PC-9 (cell line): ENCODE measurements around the gene JHY. TPM values are rescaled to one million over a fixed set of nuclear protein-coding genes. Genes with fewer than 3 reads are reported as not detected.

Experiments
- BruUV-seq: library from RNA; stranded (reverse); fragments of 400-500 nt; replicated peaks from 2 replicates; lab custom pipeline; 2021; lab: Mats Ljungman, UMichigan
- CTCF ChIA-PET: fragments of 300-600 bp; sonication (Branson Sonifier 250); formaldehyde crosslinking; loops from one replicate; lab custom pipeline; 2022; ENCODE audit warnings: antibody characterized with exemption; lab: Charles Lee
- POLR2A ChIA-PET: fragments of 300-600 bp; sonication (Branson Sonifier 250); formaldehyde crosslinking; loops from one replicate; lab custom pipeline; 2022; ENCODE audit warnings: antibody characterized with exemption; ENCODE audit not compliant: unreplicated experiment; lab: Charles Lee
- DNase-seq, 2 experiments: peaks; one replicate each; pipeline versions ENCODE4 v3.0.0 to v3.0.0-alpha.2; 2015 to 2022; ENCODE audit warnings: mixed read lengths in 1 of 2
- H2AFZ ChIP-seq: fragments of 200-600 bp; sonication (generic); 2 replicates; pipeline ENCODE4 v1.8.1; 2017; ENCODE audit warnings: antibody characterized with exemption
- H3F3A ChIP-seq: fragments of 200-600 bp; sonication (generic); 2 replicates; pipeline ENCODE4 v1.8.1; 2017; ENCODE audit warnings: antibody characterized with exemption, mild to moderate bottlenecking, low read depth; ENCODE audit not compliant: insufficient read depth
- H3K27ac ChIP-seq: fragments of 200-600 bp; sonication (generic); 2 replicates; pipeline ENCODE4 v1.6.1; 2016; ENCODE audit warnings: mixed run types
- H3K27me3 ChIP-seq: fragments of 200-600 bp; sonication (generic); 2 replicates; pipeline ENCODE4 v1.6.1; 2016; ENCODE audit warnings: low read depth, mixed run types; ENCODE audit not compliant: insufficient read depth
- H3K36me3 ChIP-seq: fragments of 200-600 bp; sonication (generic); 2 replicates; pipeline ENCODE4 v1.6.1; 2016; ENCODE audit warnings: low read depth, mixed run types
- H3K4me1 ChIP-seq: fragments of 200-600 bp; sonication (generic); replicated peaks from 2 replicates; pipeline ENCODE4 v1.6.1; 2016; ENCODE audit warnings: mixed run types; ENCODE audit not compliant: insufficient read depth
- H3K4me2 ChIP-seq: fragments of 200-600 bp; sonication (generic); 2 replicates; pipeline ENCODE4 v1.6.1; 2017; ENCODE audit warnings: mixed run types
- H3K4me3 ChIP-seq: fragments of 200-600 bp; sonication (generic); 2 replicates; pipeline ENCODE4 v1.6.1; 2016; ENCODE audit warnings: mixed run types
- H3K79me2 ChIP-seq: fragments of 200-600 bp; sonication (generic); 2 replicates; pipeline ENCODE4 v1.6.1; 2017; ENCODE audit warnings: low read depth, mixed run types
- H3K9me2 ChIP-seq: fragments of 200-600 bp; sonication (generic); 2 replicates; pipeline ENCODE4 v1.8.1; 2017; ENCODE audit warnings: mild to moderate bottlenecking; ENCODE audit not compliant: insufficient read depth
- H3K9me3 ChIP-seq: fragments of 200-600 bp; sonication (generic); 2 replicates; pipeline ENCODE4 v1.8.1; 2016; ENCODE audit warnings: low read depth; ENCODE audit not compliant: insufficient read depth
- H4K20me1 ChIP-seq: fragments of 200-600 bp; sonication (generic); 2 replicates; pipeline ENCODE4 v1.8.1; 2017; ENCODE audit not compliant: insufficient read depth
- EZH2 ChIP-seq: fragments of 200-600 bp; sonication (generic); IDR thresholded peaks from 2 replicates; pipeline ENCODE4 v1.8.0; 2017; ENCODE audit warnings: antibody characterized with exemption, low read depth
- intact Hi-C: fragments of 100-400 bp; cut with micrococcal nuclease; formaldehyde crosslinking; loops from one replicate; pipeline ENCODE4 v1.10.0; 2022; ENCODE audit not compliant: unreplicated experiment
- total RNA-seq: library from RNA; stranded (reverse); gene quantifications from 2 replicates; pipeline ENCODE4 v1.2.3, GENCODE V29; 2021
- TF ChIP-seq, protein P1 (sequence below): fragments of 200-600 bp; sonication (generic); conservative IDR thresholded peaks from 2 replicates; pipeline ENCODE4 v1.6.1; 2017; ENCODE audit warnings: mixed run types, antibody characterized with exemption, mild to moderate bottlenecking, moderate library complexity

JHY gene
- total RNA-seq, 1 experiment from 2014 or later: 6.2 TPM

DNA sequence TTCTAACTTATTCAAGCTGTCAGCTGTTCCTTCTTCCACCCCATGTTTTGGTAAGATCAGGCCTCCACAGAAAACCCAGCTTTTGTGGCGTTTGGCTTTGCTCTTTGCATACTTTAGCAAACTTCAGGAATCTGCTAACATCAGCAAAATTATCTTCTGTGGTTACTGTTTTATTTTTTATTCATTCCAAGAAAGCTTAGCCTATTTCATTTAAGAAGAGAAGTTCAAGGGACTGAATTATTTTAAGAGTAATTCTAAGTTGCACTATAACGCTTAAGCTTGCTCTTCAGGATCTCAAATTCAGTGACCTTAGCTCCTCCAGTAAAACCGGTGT lies 1.1 kb downstream of the JHY start:
- Histone ChIP-seq H3K4me1 (peaks cover 11% of the 10 kb centered on the region), H3K36me3 (no peaks in the 10 kb centered on the region), H3K9me2 (no peaks in the 10 kb centered on the region), H4K20me1 (no peaks in the 10 kb centered on the region), H3F3A (peaks cover 10% of the 10 kb centered on the region; the same call in 1 of the 2 replicates), H3K79me2 (no peaks in the 10 kb centered on the region), H3K4me3 (peak overlapping the region; percentile 64), H3K9me3 (no peaks in the 10 kb centered on the region), H3K27ac (peak overlapping the region; percentile 71), H3K27me3 (no peaks in the 10 kb centered on the region), H2AFZ (peak overlapping the region; percentile 86), H3K4me2 (peak overlapping the region; percentile 82)
- DNase-seq: no peak
- ChIA-PET POLR2A (interaction anchor here (0.6 to 0.7 kb wide), 2 partner anchors 139 to 156 kb away, joined by 4 to 6 read pairs; no protein-coding TSS in a partner anchor), CTCF (interaction anchor here (0.6 to 1.1 kb wide), 5 partner anchors 18 to 255 kb away, joined by 3 to 6 read pairs (median 4); no protein-coding TSS in a partner anchor)
- intact Hi-C loops: no loop called here
- TF ChIP-seq, protein P1, sequence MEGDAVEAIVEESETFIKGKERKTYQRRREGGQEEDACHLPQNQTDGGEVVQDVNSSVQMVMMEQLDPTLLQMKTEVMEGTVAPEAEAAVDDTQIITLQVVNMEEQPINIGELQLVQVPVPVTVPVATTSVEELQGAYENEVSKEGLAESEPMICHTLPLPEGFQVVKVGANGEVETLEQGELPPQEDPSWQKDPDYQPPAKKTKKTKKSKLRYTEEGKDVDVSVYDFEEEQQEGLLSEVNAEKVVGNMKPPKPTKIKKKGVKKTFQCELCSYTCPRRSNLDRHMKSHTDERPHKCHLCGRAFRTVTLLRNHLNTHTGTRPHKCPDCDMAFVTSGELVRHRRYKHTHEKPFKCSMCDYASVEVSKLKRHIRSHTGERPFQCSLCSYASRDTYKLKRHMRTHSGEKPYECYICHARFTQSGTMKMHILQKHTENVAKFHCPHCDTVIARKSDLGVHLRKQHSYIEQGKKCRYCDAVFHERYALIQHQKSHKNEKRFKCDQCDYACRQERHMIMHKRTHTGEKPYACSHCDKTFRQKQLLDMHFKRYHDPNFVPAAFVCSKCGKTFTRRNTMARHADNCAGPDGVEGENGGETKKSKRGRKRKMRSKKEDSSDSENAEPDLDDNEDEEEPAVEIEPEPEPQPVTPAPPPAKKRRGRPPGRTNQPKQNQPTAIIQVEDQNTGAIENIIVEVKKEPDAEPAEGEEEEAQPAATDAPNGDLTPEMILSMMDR: no peak
- TF ChIP-seq EZH2: no peak
- no TSS peak for BruUV-seq

DNA sequence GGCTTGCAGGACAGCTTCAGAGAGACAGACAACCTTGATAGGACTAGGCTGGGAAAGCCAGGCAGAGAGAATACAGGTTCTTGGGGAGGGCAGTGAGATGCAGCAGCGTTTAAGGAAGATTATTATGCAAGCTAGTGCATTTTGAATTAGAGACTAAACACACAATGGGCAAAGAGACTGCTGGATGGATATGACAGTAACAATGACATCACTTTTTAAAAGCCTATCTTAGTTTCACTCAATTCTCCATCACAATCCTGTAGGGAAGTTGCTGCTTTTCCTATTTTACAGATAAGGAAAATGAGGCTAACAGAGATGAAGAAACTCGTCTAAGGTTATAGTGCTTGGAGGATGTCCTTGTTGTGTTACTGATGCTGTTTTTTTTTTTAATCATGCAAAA lies 5.6 kb downstream of the JHY start:
- Histone ChIP-seq H3K4me2 (no peak overlapping the region), H3F3A (no peaks in the 10 kb centered on the region), H3K27me3 (no peaks in the 10 kb centered on the region), H2AFZ (no peak overlapping the region), H3K9me3 (no peaks in the 10 kb centered on the region), H3K27ac (no peak overlapping the region), H3K36me3 (no peaks in the 10 kb centered on the region; the same call in 1 of the 2 replicates), H3K79me2 (no peaks in the 10 kb centered on the region), H3K4me1 (peaks cover 6% of the 10 kb centered on the region), H4K20me1 (no peaks in the 10 kb centered on the region), H3K4me3 (no peak overlapping the region), H3K9me2 (no peaks in the 10 kb centered on the region)
- ChIA-PET POLR2A (interaction anchor here (0.7 kb wide), 1 partner anchor 412 kb away, joined by 31 read pairs; no protein-coding TSS in a partner anchor), CTCF (interaction anchor here (0.6 kb wide), 1 partner anchor 192 kb away, joined by 3 read pairs; no protein-coding TSS in a partner anchor)
- TF ChIP-seq, protein P1: no peak
- no peak for TF ChIP-seq EZH2
- DNase-seq: no peak
- intact Hi-C loops: no loop called here
- BruUV-seq: no TSS peak

DNA sequence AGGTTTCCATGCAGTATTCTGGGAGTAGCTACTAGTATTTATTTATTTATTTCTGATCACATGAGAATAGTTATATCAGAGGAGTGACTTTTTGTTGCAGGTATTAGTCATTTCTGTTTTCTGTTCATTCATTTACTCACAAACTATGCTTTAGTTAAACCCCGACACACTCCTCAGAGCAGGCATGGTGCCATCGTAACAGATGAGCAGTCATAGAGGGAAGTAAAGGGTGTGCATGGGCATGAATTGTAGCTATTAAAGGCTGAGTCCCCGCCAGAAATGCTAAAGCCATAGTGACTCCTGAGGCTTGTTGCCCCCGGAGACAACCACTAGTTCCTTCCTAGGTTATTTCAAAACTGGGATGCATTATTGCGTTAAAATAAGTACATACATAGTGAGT lies 10.6 kb downstream of the JHY start:
- no peak for DNase-seq
- CTCF ChIA-PET: no interaction called here
- POLR2A ChIA-PET: no interaction called here

More for the DNA sequence above, 10.6 kb downstream of the JHY start:
- Histone ChIP-seq H3F3A (no peaks in the 10 kb centered on the region), H3K9me2 (no peaks in the 10 kb centered on the region), H2AFZ (no peak overlapping the region), H3K4me2 (no peak overlapping the region), H3K27me3 (no peaks in the 10 kb centered on the region), H4K20me1 (no peaks in the 10 kb centered on the region), H3K27ac (no peak overlapping the region), H3K4me1 (peaks cover 9% of the 10 kb centered on the region), H3K4me3 (no peak overlapping the region), H3K9me3 (no peaks in the 10 kb centered on the region), H3K36me3 (no peaks in the 10 kb centered on the region; the same call in 1 of the 2 replicates), H3K79me2 (no peaks in the 10 kb centered on the region)
- intact Hi-C loops: no loop called here
- BruUV-seq: no TSS peak
- TF ChIP-seq, protein P1: no peak
- TF ChIP-seq EZH2: no peak
